ENCODE measurements around the gene BCORL1. TPM values are rescaled to one million over a fixed set of nuclear protein-coding genes. Genes with fewer than 3 reads are reported as not detected.

Gene BCORL1
- total RNA-seq, 1 donor from 2014 or later, result 40.9 TPM

DNA sequence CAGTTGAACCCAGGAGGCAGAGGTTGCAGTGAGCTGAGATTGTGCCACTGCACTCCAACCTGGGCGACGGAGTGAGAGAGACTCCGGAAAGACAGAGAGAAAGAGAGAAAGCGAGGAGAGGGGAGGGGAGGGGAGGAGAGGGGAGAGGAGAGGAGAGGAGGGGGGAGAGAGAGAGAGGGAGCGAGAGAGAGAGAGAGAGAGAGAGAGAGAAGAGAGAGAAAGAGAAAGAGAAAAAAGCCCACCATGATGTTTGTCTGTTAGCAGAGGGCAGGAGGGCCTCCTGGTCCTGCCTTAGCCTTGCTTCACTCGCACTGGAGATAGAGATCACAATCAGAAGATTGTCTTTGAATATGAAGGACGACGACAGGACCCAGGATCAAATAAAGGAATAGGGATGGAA is 18.7 kb upstream of the BCORL1 start:
- peaks cover 14% of the 10 kb centered on the region for H3K27me3 Mint-ChIP-seq
- peaks cover 8% of the 10 kb centered on the region for H3K4me1 Mint-ChIP-seq (ENCODE audit: low read depth)
- no peak overlapping the region for H3K4me3 Mint-ChIP-seq (ENCODE audit: low read depth)
- H3K36me3 Mint-ChIP-seq (ENCODE audit: insufficient read depth), result no peaks in the 10 kb centered on the region
- no peak overlapping the region for H3K27ac Mint-ChIP-seq
- peaks cover 10% of the 10 kb centered on the region for H3K9me3 Mint-ChIP-seq (ENCODE audit: low read depth)
- no peak for DNase-seq (ENCODE audit: low spot score, unreplicated experiment)
- TF ChIP-seq, protein P1, sequence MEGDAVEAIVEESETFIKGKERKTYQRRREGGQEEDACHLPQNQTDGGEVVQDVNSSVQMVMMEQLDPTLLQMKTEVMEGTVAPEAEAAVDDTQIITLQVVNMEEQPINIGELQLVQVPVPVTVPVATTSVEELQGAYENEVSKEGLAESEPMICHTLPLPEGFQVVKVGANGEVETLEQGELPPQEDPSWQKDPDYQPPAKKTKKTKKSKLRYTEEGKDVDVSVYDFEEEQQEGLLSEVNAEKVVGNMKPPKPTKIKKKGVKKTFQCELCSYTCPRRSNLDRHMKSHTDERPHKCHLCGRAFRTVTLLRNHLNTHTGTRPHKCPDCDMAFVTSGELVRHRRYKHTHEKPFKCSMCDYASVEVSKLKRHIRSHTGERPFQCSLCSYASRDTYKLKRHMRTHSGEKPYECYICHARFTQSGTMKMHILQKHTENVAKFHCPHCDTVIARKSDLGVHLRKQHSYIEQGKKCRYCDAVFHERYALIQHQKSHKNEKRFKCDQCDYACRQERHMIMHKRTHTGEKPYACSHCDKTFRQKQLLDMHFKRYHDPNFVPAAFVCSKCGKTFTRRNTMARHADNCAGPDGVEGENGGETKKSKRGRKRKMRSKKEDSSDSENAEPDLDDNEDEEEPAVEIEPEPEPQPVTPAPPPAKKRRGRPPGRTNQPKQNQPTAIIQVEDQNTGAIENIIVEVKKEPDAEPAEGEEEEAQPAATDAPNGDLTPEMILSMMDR (IDR thresholded peaks at IDR 0.05; ENCODE audit: unreplicated experiment), result no peak

DNA sequence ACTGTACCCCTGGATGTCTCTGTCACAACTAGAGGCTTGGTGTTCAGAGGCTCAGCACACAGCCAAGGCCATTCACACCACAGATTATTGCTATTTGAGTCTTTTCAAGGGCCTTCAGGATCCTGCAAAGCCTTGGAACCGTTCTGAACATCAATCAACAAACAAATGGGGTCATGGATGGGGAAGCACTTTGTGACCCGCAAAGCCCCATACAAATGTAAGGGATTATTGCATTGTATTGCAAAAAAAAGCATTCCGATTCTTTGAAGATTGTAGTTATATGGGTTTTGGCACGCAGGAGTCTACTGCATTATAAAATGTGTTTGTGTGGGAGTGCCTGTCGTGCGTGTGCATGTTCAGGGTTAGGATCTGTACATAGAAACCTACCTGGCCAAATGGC is 17.3 kb upstream of the BCORL1 start:
- H3K4me3 Mint-ChIP-seq (ENCODE audit: low read depth), result no peak overlapping the region
- no peak for DNase-seq (ENCODE audit: low spot score, unreplicated experiment)
- peaks cover 4% of the 10 kb centered on the region for H3K4me1 Mint-ChIP-seq (ENCODE audit: low read depth)
- peaks cover 7% of the 10 kb centered on the region for H3K9me3 Mint-ChIP-seq (ENCODE audit: low read depth)
- H3K36me3 Mint-ChIP-seq (ENCODE audit: insufficient read depth), result no peaks in the 10 kb centered on the region
- TF ChIP-seq, protein P1 (IDR thresholded peaks at IDR 0.05; ENCODE audit: unreplicated experiment), result no peak
- peaks cover 2% of the 10 kb centered on the region for H3K27me3 Mint-ChIP-seq
- no peak overlapping the region for H3K27ac Mint-ChIP-seq

DNA sequence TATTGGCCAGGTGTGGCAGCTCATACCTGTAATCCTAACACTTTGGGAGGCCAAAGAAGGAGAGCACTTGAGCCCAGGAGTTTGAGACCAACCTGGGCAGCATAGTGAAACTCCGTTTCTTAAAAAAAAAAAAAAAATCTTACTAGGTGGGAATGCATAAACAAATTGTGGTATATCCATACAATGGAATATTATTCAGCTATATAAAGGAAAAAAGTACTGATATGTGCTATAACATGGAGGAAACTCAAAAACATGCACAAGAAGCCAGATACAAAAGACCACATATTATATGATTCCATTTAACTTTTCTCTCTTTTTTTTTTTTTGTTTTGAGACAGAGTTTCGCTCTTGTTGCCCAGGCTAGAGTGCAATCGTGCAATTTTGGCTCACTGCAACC is 13.5 kb upstream of the BCORL1 start:
- H3K27ac Mint-ChIP-seq, result no peak overlapping the region
- no peak overlapping the region for H3K4me3 Mint-ChIP-seq (ENCODE audit: low read depth)
- H3K9me3 Mint-ChIP-seq (ENCODE audit: low read depth), result peaks cover 13% of the 10 kb centered on the region
- H3K36me3 Mint-ChIP-seq (ENCODE audit: insufficient read depth), result no peaks in the 10 kb centered on the region
- no peak for DNase-seq (ENCODE audit: low spot score, unreplicated experiment)
- H3K4me1 Mint-ChIP-seq (ENCODE audit: low read depth), result no peaks in the 10 kb centered on the region
- peaks cover 20% of the 10 kb centered on the region for H3K27me3 Mint-ChIP-seq
- TF ChIP-seq, protein P1 (IDR thresholded peaks at IDR 0.05; ENCODE audit: unreplicated experiment), result no peak

DNA sequence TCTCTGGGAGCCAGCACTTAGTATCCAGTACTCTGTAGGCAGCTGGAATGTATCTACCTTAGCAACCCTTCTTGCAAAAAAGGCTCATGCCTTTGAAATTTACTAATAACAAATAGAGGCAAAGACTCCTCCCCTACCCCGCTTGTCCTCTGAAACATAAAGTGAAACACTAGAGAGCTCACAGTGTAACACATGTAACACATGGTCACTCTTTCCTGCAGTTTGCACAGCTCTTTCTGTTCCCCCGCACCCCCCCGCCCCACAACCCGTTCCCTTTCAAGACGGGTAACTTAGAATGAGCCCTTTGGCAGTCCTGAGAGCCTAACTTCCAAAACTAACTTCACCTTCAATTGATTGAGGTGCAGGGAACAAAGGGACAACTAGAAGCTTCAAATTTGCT is 6.0 kb upstream of the BCORL1 start:
- H3K9me3 Mint-ChIP-seq (ENCODE audit: low read depth), result peaks cover 8% of the 10 kb centered on the region
- TF ChIP-seq, protein P1 (IDR thresholded peaks at IDR 0.05; ENCODE audit: unreplicated experiment), result no peak
- peaks cover 1% of the 10 kb centered on the region for H3K36me3 Mint-ChIP-seq (ENCODE audit: insufficient read depth)
- no peak for DNase-seq (ENCODE audit: low spot score, unreplicated experiment)
- peaks cover 1% of the 10 kb centered on the region for H3K4me1 Mint-ChIP-seq (ENCODE audit: low read depth)
- no peak overlapping the region for H3K27ac Mint-ChIP-seq
- peaks cover 32% of the 10 kb centered on the region for H3K27me3 Mint-ChIP-seq
- H3K4me3 Mint-ChIP-seq (ENCODE audit: low read depth), result no peak overlapping the region

DNA sequence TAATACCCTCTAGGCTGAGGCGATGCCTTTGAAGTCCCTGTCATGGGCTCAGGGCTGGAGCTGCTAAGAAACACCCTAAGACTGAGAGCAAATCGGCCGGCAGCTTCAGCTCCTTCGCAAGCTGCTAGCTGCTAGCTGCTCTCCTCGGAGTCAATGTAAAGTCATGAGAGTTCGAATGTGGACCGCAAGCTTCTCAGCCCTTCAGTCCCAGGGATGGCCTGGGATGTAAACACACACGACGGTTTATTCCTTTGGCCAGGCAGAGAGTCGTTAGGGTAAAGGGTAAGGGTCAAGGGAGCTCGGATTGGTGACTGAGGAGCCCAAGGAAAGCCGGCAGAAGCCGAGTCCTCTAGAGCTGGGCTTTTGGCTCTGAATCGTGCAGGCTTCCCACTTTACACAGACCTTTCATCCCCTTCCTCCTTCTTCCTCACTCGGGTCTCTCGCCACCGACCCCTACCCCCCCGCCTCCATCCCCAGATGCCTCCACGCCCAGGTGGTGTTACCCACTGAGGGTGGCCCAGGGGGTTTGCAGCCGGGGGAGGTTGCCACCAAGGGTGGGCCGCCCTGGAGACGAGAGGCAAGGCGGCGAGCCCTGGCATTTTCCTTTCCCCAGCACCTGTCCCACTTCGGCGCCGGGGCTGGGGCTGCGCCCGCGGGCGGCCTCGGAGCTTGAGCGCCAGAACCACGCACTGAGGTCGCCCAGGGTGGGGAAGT is 3.1 kb upstream of the BCORL1 start:
- H3K4me1 Mint-ChIP-seq (ENCODE audit: low read depth), result peaks cover 1% of the 10 kb centered on the region
- H3K9me3 Mint-ChIP-seq (ENCODE audit: low read depth), result no peaks in the 10 kb centered on the region
- DNase-seq (ENCODE audit: low spot score, unreplicated experiment), result peak; percentile 10
- H3K27ac Mint-ChIP-seq, result no peak overlapping the region
- TF ChIP-seq, protein P1 (IDR thresholded peaks at IDR 0.05; ENCODE audit: unreplicated experiment), result no peak
- peak overlapping the region; percentile 69 for H3K4me3 Mint-ChIP-seq (ENCODE audit: low read depth)
- peaks cover 1% of the 10 kb centered on the region for H3K36me3 Mint-ChIP-seq (ENCODE audit: insufficient read depth)
- H3K27me3 Mint-ChIP-seq, result peaks cover 11% of the 10 kb centered on the region
